MCF 10A (cell line): ENCODE data around the gene SEMA6B. TPM values are rescaled to one million over a fixed set of nuclear protein-coding genes. Genes with fewer than 3 reads are reported as not detected.

Source experiments
- BruUV-seq: library from RNA; stranded (reverse); fragments of 400-500 nt; replicated peaks from 2 replicates; lab custom pipeline; 2021; lab: Mats Ljungman, UMichigan
- CTCF ChIA-PET: fragments of 300-600 bp; sonication (Branson Sonifier 250); formaldehyde crosslinking; extraction: SDS; loops from one replicate; lab custom pipeline; 2021; ENCODE audit warnings: antibody characterized with exemption, inconsistent platforms; lab: Yijun Ruan, JAX
- POLR2A ChIA-PET: fragments of 300-600, 350-650 bp; sonication (Branson Sonifier 250); formaldehyde crosslinking; extraction: SDS; loops from one replicate; lab custom pipeline; 2020; ENCODE audit warnings: antibody characterized with exemption, inconsistent platforms; lab: Yijun Ruan, JAX
- DNase-seq: peaks from one replicate; pipeline ENCODE4 v3.0.0-alpha.2; 2018; ENCODE audit not compliant: unreplicated experiment
- H3K27ac Mint-ChIP-seq: one replicate; pipeline ENCODE4 v1.8.0; 2022; ENCODE audit warnings: mild to moderate bottlenecking, low read depth, mixed read lengths; ENCODE audit not compliant: unreplicated experiment
- H3K27me3 Mint-ChIP-seq: one replicate; pipeline ENCODE4 v1.8.0; 2022; ENCODE audit warnings: mixed read lengths; ENCODE audit not compliant: insufficient read depth, unreplicated experiment
- H3K36me3 Mint-ChIP-seq: one replicate; pipeline ENCODE4 v1.8.0; 2022; ENCODE audit warnings: mild to moderate bottlenecking, moderate library complexity, mixed read lengths; ENCODE audit not compliant: insufficient read depth, unreplicated experiment
- H3K4me1 Mint-ChIP-seq: one replicate; pipeline ENCODE4 v1.8.0; 2022; ENCODE audit warnings: mixed read lengths; ENCODE audit not compliant: insufficient read depth, unreplicated experiment
- H3K4me3 Mint-ChIP-seq: one replicate; pipeline ENCODE4 v1.8.0; 2022; ENCODE audit warnings: mild to moderate bottlenecking, moderate library complexity, mixed read lengths; ENCODE audit not compliant: unreplicated experiment
- H3K9me3 Mint-ChIP-seq: one replicate; pipeline ENCODE4 v1.8.0; 2022; ENCODE audit warnings: mixed read lengths; ENCODE audit not compliant: unreplicated experiment
- CTCF ChIP-seq: fragments of 200-600 bp; IDR thresholded peaks from one replicate; pipeline ENCODE4 v1.8.0; 2022; ENCODE audit warnings: antibody characterized with exemption, mild to moderate bottlenecking; ENCODE audit not compliant: unreplicated experiment
- intact Hi-C: fragments of 100-400 bp; cut with micrococcal nuclease; formaldehyde crosslinking; loops from 2 replicates; pipeline ENCODE4 v1.14.1; 2022
- total RNA-seq: library from RNA; stranded (reverse); gene quantifications from 2 replicates; pipeline ENCODE4 v1.2.3, GENCODE V29; 2022

Gene SEMA6B
- total RNA-seq, 1 experiment from 2014 or later: 0.54 TPM

- H3K9me3 Mint-ChIP-seq: no peaks in the 10 kb centered on the region
- H3K4me1 Mint-ChIP-seq: peaks cover 20% of the 10 kb centered on the region
- BruUV-seq: no TSS peak
- ChIA-PET CTCF (interaction anchor here (0.5 to 1.2 kb wide), 3 partner anchors 13 to 257 kb away, joined by 3 read pairs; no protein-coding TSS in a partner anchor), POLR2A (interaction anchor here (0.7 to 1.1 kb wide), 2 partner anchors 13 to 50 kb away, joined by 3 to 4 read pairs; no protein-coding TSS in a partner anchor)
- no peak overlapping the region for H3K4me3 Mint-ChIP-seq
- no peak overlapping the region for H3K27ac Mint-ChIP-seq
- H3K27me3 Mint-ChIP-seq: no peaks in the 10 kb centered on the region
- DNase-seq: peak; percentile 33
- intact Hi-C loops: no loop called here
- no peak for TF ChIP-seq CTCF
- H3K36me3 Mint-ChIP-seq: peaks cover 6% of the 10 kb centered on the region
Observed at GRCh38 chr19:4521170-4521887, 38.2 kb downstream of the SEMA6B start.

GRCh38 chr19:4519521-4520277 lies 39.8 kb downstream of the SEMA6B start:
- no peaks in the 10 kb centered on the region for H3K9me3 Mint-ChIP-seq
- no peaks in the 10 kb centered on the region for H3K27me3 Mint-ChIP-seq
- intact Hi-C loops: no loop called here
- peak overlapping the region; percentile 72 for H3K27ac Mint-ChIP-seq
- BruUV-seq: no TSS peak
- H3K36me3 Mint-ChIP-seq: peaks cover 6% of the 10 kb centered on the region
- peak overlapping the region; percentile 71 for H3K4me3 Mint-ChIP-seq
- peak; percentile 47 for DNase-seq
- peaks cover 20% of the 10 kb centered on the region for H3K4me1 Mint-ChIP-seq
- CTCF ChIA-PET: interaction anchor here (1.0 kb wide), 1 partner anchor 168 kb away, joined by 3 read pairs; no protein-coding TSS in a partner anchor
- POLR2A ChIA-PET: no interaction called here
- TF ChIP-seq CTCF: no peak

- CTCF ChIA-PET: interaction anchor here (0.6 to 1.0 kb wide), 2 partner anchors 167 to 353 kb away, joined by 3 to 4 read pairs; no protein-coding TSS in a partner anchor
- DNase-seq: no peak
- Mint-ChIP-seq H3K27ac (peak overlapping the region; percentile 72), H3K9me3 (no peaks in the 10 kb centered on the region), H3K36me3 (peaks cover 6% of the 10 kb centered on the region), H3K27me3 (no peaks in the 10 kb centered on the region), H3K4me3 (no peak overlapping the region), H3K4me1 (peaks cover 20% of the 10 kb centered on the region)
- POLR2A ChIA-PET: no interaction called here
- TF ChIP-seq CTCF: no peak
- BruUV-seq: no TSS peak
- intact Hi-C loops: no loop called here
Observed at GRCh38 chr19:4519172-4519496, 40.4 kb downstream of the SEMA6B start.
